Right atrium auricular region (tissue), 2 donors: ENCODE results near the gene AFDN. TPM values are rescaled to one million over a fixed set of nuclear protein-coding genes. Genes with fewer than 3 reads are reported as not detected.

Experiments
- DNase-seq: peaks from one replicate; pipeline ENCODE4 v3.0.0-alpha.2; 2019; ENCODE audit warnings: low spot score
- H3K27ac ChIP-seq, 2 donors: fragments of 200-600 bp; sonication (generic); 1 replicate in 1 of 2; 2 replicates in 1 of 2; pipeline ENCODE4 v1.5.1; 2016 to 2019
- H3K27me3 ChIP-seq, 2 donors: fragments of 200-600 bp; sonication (generic); one replicate each; pipeline versions ENCODE4 v1.5.1 to v1.6.0; 2017 to 2019
- H3K36me3 ChIP-seq: fragments of 200-600 bp; sonication (generic); one replicate; pipeline ENCODE4 v1.5.1; 2016
- H3K4me1 ChIP-seq, 2 donors: fragments of 200-600 bp; sonication (generic); one replicate each; pipeline versions ENCODE4 v1.5.1 to v1.6.0; 2017 to 2019
- H3K4me3 ChIP-seq, 2 donors: fragments of 200-600 bp; sonication (generic); 1 replicate in 1 of 2; 2 replicates in 1 of 2; pipeline ENCODE4 v1.5.1; 2017 to 2019; ENCODE audit warnings: mild to moderate bottlenecking in 1 of 2, moderate library complexity in 1 of 2
- H3K9me3 ChIP-seq, 2 donors: fragments of 200-600 bp; sonication (generic); one replicate each; pipeline ENCODE4 v1.5.1; 2019
- CTCF ChIP-seq, 2 donors: fragments of 200-600 bp; sonication (generic); IDR thresholded peaks; one replicate each; pipeline ENCODE4 v1.5.1; 2019; ENCODE audit warnings: antibody characterized with exemption in 2 of 2
- total RNA-seq, 2 donors: library from RNA; depleted of rRNA; stranded (reverse); fragments of >200 nt; gene quantifications; one replicate each; pipeline ENCODE4 v1.1.0, GENCODE V29; 2016

AFDN gene
- total RNA-seq, 2 donors from 2014 or later = 51.6 to 51.8 TPM

GRCh38 chr6:167807200-167807599 is 19.5 kb upstream of the AFDN start:
- no peak for DNase-seq
- Histone ChIP-seq H3K36me3 (no peaks in the 10 kb centered on the region), H3K4me1 (no peaks in the 10 kb centered on the region), H3K9me3 (no peaks in the 10 kb centered on the region), H3K4me3 (no peak overlapping the region), H3K27me3 (no peaks in the 10 kb centered on the region), H3K27ac (no peak overlapping the region)
- TF ChIP-seq CTCF (IDR thresholded peaks at IDR 0.05) = no peak

GRCh38 chr6:167807756-167808155 is 19.0 kb upstream of the AFDN start:
- Histone ChIP-seq H3K9me3 (no peaks in the 10 kb centered on the region), H3K4me3 (no peak overlapping the region), H3K4me1 (no peaks in the 10 kb centered on the region), H3K27ac (no peak overlapping the region), H3K27me3 (no peaks in the 10 kb centered on the region), H3K36me3 (no peaks in the 10 kb centered on the region)
- no peak for TF ChIP-seq CTCF (IDR thresholded peaks at IDR 0.05)
- DNase-seq = no peak

DNA sequence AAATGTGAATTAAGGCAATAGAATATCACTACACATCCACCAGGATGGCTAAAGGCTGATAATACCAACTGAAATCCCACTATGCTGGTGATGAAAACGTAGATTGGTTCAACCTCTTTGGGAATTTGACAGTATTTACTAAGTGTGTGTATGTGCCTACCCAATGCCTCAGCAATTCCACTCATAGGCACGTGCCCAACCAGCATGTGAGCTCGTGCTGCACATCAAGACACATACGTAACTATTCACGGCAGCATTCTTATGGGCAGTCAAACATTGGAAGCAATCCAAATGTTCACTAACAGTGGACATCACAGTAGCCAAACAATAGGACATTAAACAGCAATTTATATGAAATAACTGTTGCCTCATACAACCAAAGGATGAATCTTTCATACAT is 15.7 kb upstream of the AFDN start:
- Histone ChIP-seq H3K27ac (no peak overlapping the region), H3K27me3 (no peaks in the 10 kb centered on the region), H3K4me3 (no peak overlapping the region), H3K9me3 (no peaks in the 10 kb centered on the region), H3K36me3 (no peaks in the 10 kb centered on the region), H3K4me1 (no peaks in the 10 kb centered on the region)
- TF ChIP-seq CTCF (IDR thresholded peaks at IDR 0.05) = no peak
- no peak for DNase-seq

- no peak for TF ChIP-seq CTCF (IDR thresholded peaks at IDR 0.05)
- H3K9me3 ChIP-seq = no peaks in the 10 kb centered on the region
- no peak overlapping the region for H3K4me3 ChIP-seq
- H3K27me3 ChIP-seq = no peaks in the 10 kb centered on the region
- no peak for DNase-seq
- H3K4me1 ChIP-seq = no peaks in the 10 kb centered on the region
- H3K36me3 ChIP-seq = no peaks in the 10 kb centered on the region
- no peak overlapping the region for H3K27ac ChIP-seq
Observed at GRCh38 chr6:167811442-167812087, 15.1 kb upstream of the AFDN start.

- no peaks in the 10 kb centered on the region for H3K9me3 ChIP-seq
- no peaks in the 10 kb centered on the region for H3K36me3 ChIP-seq
- no peak overlapping the region for H3K27ac ChIP-seq
- H3K4me1 ChIP-seq = no peaks in the 10 kb centered on the region
- no peak overlapping the region for H3K4me3 ChIP-seq
- TF ChIP-seq CTCF (IDR thresholded peaks at IDR 0.05) = no peak
- no peaks in the 10 kb centered on the region for H3K27me3 ChIP-seq
- no peak for DNase-seq
Observed at GRCh38 chr6:167812088-167812487, 14.6 kb upstream of the AFDN start.
